GM18858 (cell line): ENCODE results near the gene SSRP1.
"Not testable (repeated sequence)": the region's sequence is repeated elsewhere in the genome, so short reads cannot be mapped to it uniquely, and the experiment has no call there.

ENCODE experiments used
- ATAC-seq: cut with Tn5 transposase; IDR thresholded peaks from one replicate; pipeline ENCODE4 v1.9.1; 2021; ENCODE audit not compliant: unreplicated experiment

The SSRP1 gene

GRCh38 chr11:57335343-57336110, at the start of gene SSRP1:
Gene SSRP1, minus strand, starts transcription at chr11:57335892. Its CDS starts 771 bp downstream, at chr11:57335121.
- ATAC-seq = peak; percentile 98

DNA sequence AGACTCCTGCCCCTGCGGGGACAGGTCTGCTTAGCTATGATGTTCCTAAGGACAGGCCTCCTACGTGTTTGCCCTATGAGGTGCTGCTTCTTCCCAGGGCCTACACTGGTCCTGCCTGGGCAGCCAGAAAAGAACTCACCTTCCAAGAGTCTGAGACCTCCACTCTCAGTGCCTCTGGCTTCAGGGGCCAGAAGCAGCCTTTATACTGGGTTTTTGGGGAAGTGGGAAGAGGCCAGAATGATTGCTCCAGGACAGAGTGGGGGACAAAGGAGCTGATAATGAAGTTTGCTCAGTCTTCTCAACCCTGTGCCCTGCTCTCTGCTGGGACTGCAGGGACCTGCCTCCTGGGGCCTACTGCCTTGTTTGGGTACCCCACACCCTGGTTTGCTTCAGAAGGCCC, 45.3 kb upstream of the SSRP1 start, which contains the start of gene PRG3:
Gene PRG3, minus strand, starts transcription at position 176 of the 400 bp plus-strand sequence. CDS start 442 bp downstream, outside the sequence.
- no peak for ATAC-seq

GRCh38 chr11:57379732-57380131, 44.0 kb upstream of the SSRP1 start:
- no peak for ATAC-seq

DNA sequence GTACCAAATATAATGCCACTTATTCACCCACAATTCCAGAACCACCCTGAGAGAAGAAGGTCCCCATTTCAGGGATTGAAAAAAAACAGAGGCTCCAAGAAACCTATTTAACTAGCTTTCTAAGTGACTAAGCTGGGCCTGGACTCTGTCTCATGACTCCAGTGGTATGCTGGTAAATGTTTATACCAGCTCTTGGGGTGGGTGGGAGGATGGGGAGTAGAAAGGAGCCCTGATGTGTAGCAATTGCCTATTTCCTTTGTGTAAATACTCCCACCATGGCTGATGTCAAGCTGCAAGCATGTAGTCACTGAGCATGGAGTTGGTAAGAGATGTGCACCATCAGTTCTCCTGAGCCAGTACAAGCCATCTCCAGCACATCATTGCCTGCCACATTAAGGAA, 42.5 kb upstream of the SSRP1 start:
- no peak for ATAC-seq

DNA sequence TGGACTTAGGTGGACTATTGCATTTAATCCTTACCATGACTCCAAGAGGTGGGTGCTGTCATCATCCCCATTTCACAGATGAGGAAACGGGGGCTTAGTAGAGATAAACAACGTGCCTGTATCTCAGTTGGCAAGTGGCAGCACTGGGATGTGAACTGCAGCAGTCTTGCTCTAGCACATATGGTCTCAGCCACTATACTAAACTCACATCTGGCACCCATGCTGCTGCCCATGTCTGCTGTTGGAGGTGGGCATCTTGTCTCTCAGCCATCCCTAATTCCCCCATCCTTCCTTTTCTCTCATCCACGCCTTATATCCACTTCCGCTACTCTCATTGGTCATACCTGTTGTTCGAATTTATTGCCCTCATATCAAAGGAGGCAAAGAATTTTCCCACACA, 41.4 kb upstream of the SSRP1 start:
- ATAC-seq = no peak

- no peak for ATAC-seq
These were observed 40.7 kb upstream of the SSRP1 start for GRCh38 chr11:57376095-57377090.

- no peak for ATAC-seq
These were observed 39.8 kb upstream of the SSRP1 start for GRCh38 chr11:57375490-57375889.

DNA sequence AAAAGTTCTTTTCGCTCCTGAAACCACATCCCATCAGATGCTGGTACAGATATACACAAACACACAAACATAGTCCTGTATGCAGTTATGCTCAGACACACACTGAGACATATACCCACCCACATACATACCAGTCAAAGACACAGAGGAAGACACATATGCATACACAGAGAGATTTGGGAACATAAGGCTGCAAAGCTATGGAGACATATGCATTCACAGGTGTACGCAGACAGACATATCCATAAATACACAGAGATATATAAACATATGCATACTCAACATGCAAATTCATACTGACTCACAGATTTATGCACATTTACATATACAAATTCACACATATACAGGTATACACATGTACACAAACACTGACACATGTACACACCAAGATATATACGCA, 39.3 kb upstream of the SSRP1 start:
- no peak for ATAC-seq

DNA sequence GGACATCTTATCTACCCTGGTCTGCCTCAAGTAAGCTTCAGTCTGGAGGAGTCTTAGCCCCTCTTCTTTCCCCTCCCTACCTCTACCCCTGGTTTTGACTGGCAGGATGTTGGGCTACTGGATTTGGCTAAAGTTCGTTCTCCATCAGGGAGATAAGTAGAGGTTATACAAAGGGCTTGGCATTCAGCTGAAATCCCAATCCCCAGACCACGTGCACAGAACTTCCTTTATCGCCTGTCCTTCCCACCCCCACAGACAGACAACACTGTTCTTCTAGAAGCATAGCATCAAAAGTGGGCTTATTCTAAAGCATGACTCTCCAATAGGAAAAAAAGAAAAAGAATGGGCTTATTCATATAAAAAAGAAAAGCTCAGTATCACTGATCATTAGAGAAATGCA, 37.5 kb upstream of the SSRP1 start:
- ATAC-seq = no peak

GRCh38 chr11:57370941-57371340, 35.2 kb upstream of the SSRP1 start:
- ATAC-seq = no peak

GRCh38 chr11:57370251-57370650, 34.6 kb upstream of the SSRP1 start:
- no peak for ATAC-seq

GRCh38 chr11:57368845-57369232, 33.1 kb upstream of the SSRP1 start:
- ATAC-seq = no peak

DNA sequence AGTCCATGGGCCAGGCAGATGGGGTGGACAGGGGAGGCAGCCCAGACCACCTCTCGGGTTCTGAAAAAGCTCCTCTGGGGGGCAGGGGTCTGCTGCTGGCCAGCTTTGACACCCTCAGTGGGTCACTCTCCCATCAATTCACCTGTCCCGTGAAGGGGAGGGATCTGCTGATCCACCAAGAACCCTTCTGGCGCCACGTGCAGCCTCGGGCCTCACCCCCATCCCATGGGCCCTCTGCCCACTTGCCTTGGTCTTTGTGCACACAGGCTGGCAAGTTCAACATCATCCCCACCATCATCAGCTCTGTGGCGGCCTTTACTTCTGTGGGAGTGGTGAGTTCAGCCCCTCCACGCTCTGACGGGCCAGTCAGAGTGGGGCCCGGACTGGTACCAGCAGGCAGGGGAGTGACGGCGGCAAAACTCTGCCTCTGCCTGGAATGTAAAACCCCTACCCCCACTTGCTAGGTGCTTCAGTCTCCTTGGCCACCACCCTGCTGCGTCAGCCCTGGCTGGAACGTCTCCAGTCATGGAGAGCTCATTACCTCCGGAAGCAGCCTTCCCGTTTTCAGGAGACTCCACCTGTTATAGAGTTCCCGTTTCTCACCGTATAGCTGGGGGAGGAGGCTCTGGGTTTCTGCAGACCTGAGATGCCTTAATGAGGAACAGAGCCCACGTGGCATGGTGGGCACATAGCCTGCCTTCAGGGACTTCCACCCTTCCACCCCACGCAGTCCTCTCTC, 32.6 kb upstream of the SSRP1 start:
- no peak for ATAC-seq

GRCh38 chr11:57364851-57365660, 29.4 kb upstream of the SSRP1 start:
- no peak for ATAC-seq

GRCh38 chr11:57363131-57364080, 27.7 kb upstream of the SSRP1 start:
- no peak for ATAC-seq

DNA sequence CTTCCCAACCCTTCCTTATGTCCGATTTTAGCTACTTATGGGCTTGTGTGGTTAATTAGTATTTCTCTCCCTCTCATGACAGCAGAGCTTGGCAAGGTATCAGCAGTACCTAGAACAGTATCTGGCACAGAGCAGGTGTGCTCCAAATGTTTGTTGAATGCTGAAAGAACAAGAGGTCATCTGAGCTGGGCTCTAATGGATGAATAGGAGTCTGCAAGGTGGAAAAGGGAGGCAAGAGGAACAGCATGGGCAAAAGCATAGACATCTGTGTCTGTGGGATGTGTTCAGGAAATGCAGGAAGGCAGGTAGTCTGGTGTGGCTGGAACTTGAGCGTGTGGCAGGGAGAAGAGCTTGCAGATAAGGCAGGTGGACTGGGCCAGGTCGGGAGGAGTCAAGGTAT, 26.2 kb upstream of the SSRP1 start:
- ATAC-seq = no peak

- ATAC-seq = not testable (repeated sequence)
These were observed 25.7 kb upstream of the SSRP1 start for GRCh38 chr11:57361420-57361819.

DNA sequence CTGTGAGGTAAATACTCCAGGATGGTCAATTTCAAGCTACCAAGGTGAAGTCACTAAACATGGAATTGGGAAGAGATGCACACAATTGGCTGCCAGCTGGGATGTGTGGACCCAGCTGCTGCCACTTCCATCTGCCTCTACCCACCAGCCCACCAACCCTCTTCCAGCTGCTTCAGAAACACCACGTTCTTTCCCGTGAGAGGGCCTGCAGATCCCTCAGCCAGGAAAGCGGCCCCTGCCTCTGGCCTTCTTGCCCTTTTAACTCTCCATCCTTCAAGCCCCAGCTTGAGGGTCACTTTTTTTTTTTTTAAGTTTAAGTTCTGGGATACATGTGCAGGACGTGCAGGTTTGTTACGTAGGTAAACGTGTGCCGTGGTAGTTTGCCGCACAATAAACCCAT, 25.3 kb upstream of the SSRP1 start:
- no peak for ATAC-seq
